ENCODE data around the gene CENPQ. TPM values are rescaled to one million over a fixed set of nuclear protein-coding genes. Genes with fewer than 3 reads are reported as not detected.
A peak's percentile ranks its signal among the peaks of the same experiment; 100 is the strongest.

Gene CENPQ
- total RNA-seq, 1 donor from 2014 or later = 3.3 TPM

DNA sequence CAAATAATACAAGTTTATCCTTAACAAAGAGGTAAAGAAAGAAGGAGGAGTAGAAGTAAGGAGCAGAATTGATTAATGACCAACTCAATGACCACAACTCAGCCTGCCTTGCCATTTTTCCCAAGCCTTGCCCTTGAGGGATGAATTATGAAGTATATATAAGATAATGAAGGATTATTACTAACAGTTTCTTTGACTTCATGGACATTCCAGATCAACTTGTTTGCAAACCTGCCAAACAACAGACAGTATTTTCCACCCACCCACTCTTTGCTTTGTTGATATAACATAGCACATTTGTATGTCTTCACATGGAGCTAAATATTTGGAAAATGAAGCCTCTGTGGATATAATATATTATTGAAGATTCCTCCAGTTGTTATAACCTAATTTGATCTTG lies 77.4 kb downstream of the CENPQ start:
- TF ChIP-seq, protein P1, sequence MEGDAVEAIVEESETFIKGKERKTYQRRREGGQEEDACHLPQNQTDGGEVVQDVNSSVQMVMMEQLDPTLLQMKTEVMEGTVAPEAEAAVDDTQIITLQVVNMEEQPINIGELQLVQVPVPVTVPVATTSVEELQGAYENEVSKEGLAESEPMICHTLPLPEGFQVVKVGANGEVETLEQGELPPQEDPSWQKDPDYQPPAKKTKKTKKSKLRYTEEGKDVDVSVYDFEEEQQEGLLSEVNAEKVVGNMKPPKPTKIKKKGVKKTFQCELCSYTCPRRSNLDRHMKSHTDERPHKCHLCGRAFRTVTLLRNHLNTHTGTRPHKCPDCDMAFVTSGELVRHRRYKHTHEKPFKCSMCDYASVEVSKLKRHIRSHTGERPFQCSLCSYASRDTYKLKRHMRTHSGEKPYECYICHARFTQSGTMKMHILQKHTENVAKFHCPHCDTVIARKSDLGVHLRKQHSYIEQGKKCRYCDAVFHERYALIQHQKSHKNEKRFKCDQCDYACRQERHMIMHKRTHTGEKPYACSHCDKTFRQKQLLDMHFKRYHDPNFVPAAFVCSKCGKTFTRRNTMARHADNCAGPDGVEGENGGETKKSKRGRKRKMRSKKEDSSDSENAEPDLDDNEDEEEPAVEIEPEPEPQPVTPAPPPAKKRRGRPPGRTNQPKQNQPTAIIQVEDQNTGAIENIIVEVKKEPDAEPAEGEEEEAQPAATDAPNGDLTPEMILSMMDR (IDR thresholded peaks at IDR 0.05; ENCODE audit: insufficient read depth, low read length, poor library complexity, severe bottlenecking) = no peak
- no peaks in the 10 kb centered on the region for H3K36me3 ChIP-seq (ENCODE audit: control insufficient read depth, insufficient read depth, low read length)
- no peaks in the 10 kb centered on the region for H3K27me3 ChIP-seq (ENCODE audit: control insufficient read depth, insufficient read depth, low read length)
- DNase-seq (ENCODE audit: low read depth) = no peak
- H3K4me3 ChIP-seq (ENCODE audit: low read depth, low read length) = no peak overlapping the region

DNA sequence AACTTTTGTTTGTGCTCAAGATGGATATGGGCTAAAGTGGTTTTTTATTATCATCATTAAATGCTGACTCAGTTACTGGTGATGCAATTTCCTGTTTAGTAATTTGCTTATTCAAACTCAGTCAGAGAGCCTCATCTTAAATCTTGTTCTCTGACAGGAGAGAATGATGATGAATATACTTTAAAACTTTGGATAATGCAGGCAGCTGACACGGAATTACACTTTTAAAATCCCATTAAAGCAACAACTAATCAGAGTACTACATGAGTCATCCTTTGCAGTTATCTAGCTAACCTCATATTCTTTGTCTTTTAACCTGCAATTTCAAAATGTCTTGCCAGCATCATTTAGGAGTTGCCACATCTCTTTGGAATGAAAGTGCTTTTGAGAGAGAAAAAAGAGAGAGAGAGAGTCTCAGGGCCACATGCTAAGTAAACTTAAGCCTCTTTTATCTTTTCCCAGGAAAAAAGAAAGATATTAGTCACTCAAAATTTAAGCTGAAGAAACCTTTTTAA lies 78.1 kb downstream of the CENPQ start:
- no peaks in the 10 kb centered on the region for H3K27me3 ChIP-seq (ENCODE audit: control insufficient read depth, insufficient read depth, low read length)
- DNase-seq (ENCODE audit: low read depth) = peak; percentile 66
- TF ChIP-seq, protein P1 (IDR thresholded peaks at IDR 0.05; ENCODE audit: insufficient read depth, low read length, poor library complexity, severe bottlenecking) = no peak
- H3K4me3 ChIP-seq (ENCODE audit: low read depth, low read length) = no peak overlapping the region
- no peaks in the 10 kb centered on the region for H3K36me3 ChIP-seq (ENCODE audit: control insufficient read depth, insufficient read depth, low read length)

DNA sequence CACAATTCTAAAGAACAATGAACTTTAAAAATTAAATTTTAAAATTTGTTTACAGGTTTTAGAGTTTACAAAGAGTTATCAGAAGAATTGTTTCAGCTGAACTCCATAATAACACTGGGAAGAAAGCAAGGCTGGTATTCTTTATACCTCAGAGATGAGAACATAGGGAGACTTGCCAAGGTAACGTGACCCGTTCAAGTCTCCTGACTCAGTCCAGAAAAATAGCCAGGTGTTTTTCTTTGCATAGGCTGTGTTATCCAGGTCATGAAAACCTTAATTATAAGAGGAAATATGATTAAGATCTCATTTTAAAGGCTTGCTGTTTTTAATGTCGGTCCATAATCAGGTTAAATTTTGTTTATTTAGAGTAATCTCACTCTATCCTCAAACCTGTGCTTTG lies 78.8 kb downstream of the CENPQ start:
- H3K4me3 ChIP-seq (ENCODE audit: low read depth, low read length) = no peak overlapping the region
- H3K27me3 ChIP-seq (ENCODE audit: control insufficient read depth, insufficient read depth, low read length) = no peaks in the 10 kb centered on the region
- TF ChIP-seq, protein P1 (IDR thresholded peaks at IDR 0.05; ENCODE audit: insufficient read depth, low read length, poor library complexity, severe bottlenecking) = no peak
- H3K36me3 ChIP-seq (ENCODE audit: control insufficient read depth, insufficient read depth, low read length) = no peaks in the 10 kb centered on the region
- DNase-seq (ENCODE audit: low read depth) = no peak

Other genes with a start within 250 kb of the CENPQ start
- 13.0 and 13.8 TPM in 2 replicates for gene MMUT, start 117 bp upstream of the CENPQ start, total RNA-seq
- gene GLYATL3, start 36.6 kb downstream of the CENPQ start, total RNA-seq = not detected in 2 replicates
- 3.7 and 6.5 TPM in 2 replicates for gene C6orf141, start 87.3 kb downstream of the CENPQ start, total RNA-seq
- not detected in 2 replicates for gene RHAG, start 173.5 kb downstream of the CENPQ start, total RNA-seq